Tibial artery (tissue), 4 donors: ENCODE results near the gene SFTA2.
A peak's percentile ranks its signal among the peaks of the same experiment; 100 is the strongest.

Source experiments
- DNase-seq, 2 donors: peaks; one replicate each; pipeline ENCODE4 v3.0.0-alpha.2; 2019
- H3K27ac ChIP-seq, 2 donors: fragments of 200-600 bp; sonication (generic) in 1 of 2; 1 replicate in 1 of 2; 2 replicates in 1 of 2; pipeline ENCODE4 v1.5.1; 2018 to 2019; ENCODE audit warnings: mild to moderate bottlenecking in 1 of 2
- H3K27me3 ChIP-seq, 2 donors: fragments of 200-600 bp; sonication (generic) in 1 of 2; one replicate each; pipeline versions ENCODE4 v1.5.1 to v1.6.0; 2016 to 2019
- H3K36me3 ChIP-seq, 3 donors: fragments of 200-600 bp; sonication (generic) in 2 of 3; one replicate each; pipeline ENCODE4 v1.5.1; 2016 to 2019; ENCODE audit warnings: mild to moderate bottlenecking in 2 of 3
- H3K4me1 ChIP-seq, 4 donors: fragments of 200-600 bp; sonication (generic) in 2 of 4; 1 replicate in 3 of 4; 2 replicates in 1 of 4; pipeline ENCODE4 v1.5.1; 2016 to 2019
- H3K4me3 ChIP-seq, 2 donors: fragments of 200-600 bp; sonication (generic) in 1 of 2; 1 replicate in 1 of 2; 2 replicates in 1 of 2; pipeline ENCODE4 v1.5.1; 2018 to 2019; ENCODE audit warnings: mild to moderate bottlenecking in 2 of 2
- H3K9me3 ChIP-seq, 3 donors: fragments of 200-600 bp; sonication (generic) in 1 of 3; one replicate each; pipeline ENCODE4 v1.5.1; 2016 to 2019
- CTCF ChIP-seq, 2 experiments: fragments of 200-600 bp in 1 of 2; fragments of 450-650 bp in 1 of 2; IDR thresholded peaks; one replicate each; pipeline ENCODE4 v1.5.1; 2017 to 2019; ENCODE audit warnings: antibody characterized with exemption in 2 of 2, mild to moderate bottlenecking in 1 of 2, moderate library complexity in 1 of 2
- intact Hi-C: fragments of 100-400 bp; cut with DNase I; formaldehyde crosslinking; loops from one replicate; pipeline ENCODE4 v1.15.0; 2023; ENCODE audit warnings: low total_unique reads

SFTA2 gene

GRCh38 chr6:30962716-30963115 is 30.7 kb upstream of the SFTA2 start:
- no peak overlapping the region for H3K27ac ChIP-seq
- intact Hi-C loops = no loop called here
- no peak for DNase-seq
- peaks cover 0 to 12% of the 10 kb centered on the region in 2 donors for H3K27me3 ChIP-seq
- H3K36me3 ChIP-seq = no peaks in the 10 kb centered on the region
- H3K4me3 ChIP-seq = no peak overlapping the region
- H3K4me1 ChIP-seq = no peaks in the 10 kb centered on the region
- no peak for TF ChIP-seq CTCF (IDR thresholded peaks at IDR 0.05)
- no peaks in the 10 kb centered on the region for H3K9me3 ChIP-seq

- H3K27ac ChIP-seq = no peak overlapping the region
- intact Hi-C loops = no loop called here
- TF ChIP-seq CTCF (IDR thresholded peaks at IDR 0.05) = no peak
- no peaks in the 10 kb centered on the region for H3K36me3 ChIP-seq
- H3K4me1 ChIP-seq = peaks cover 0 to under 1% (median 0%) of the 10 kb centered on the region in 4 donors
- peaks cover 0 to 16% of the 10 kb centered on the region in 2 donors for H3K27me3 ChIP-seq
- no peak overlapping the region for H3K4me3 ChIP-seq
- H3K9me3 ChIP-seq = no peaks in the 10 kb centered on the region
- DNase-seq = no peak
These were observed 29.1 kb upstream of the SFTA2 start for GRCh38 chr6:30960907-30961673.

- H3K9me3 ChIP-seq = no peaks in the 10 kb centered on the region
- peaks cover 0 to 33% of the 10 kb centered on the region in 2 donors for H3K27me3 ChIP-seq
- TF ChIP-seq CTCF (IDR thresholded peaks at IDR 0.05) = no peak
- H3K36me3 ChIP-seq = no peaks in the 10 kb centered on the region
- no peak overlapping the region for H3K4me3 ChIP-seq
- intact Hi-C loops = no loop called here
- H3K27ac ChIP-seq = no peak overlapping the region
- peaks cover 0 to 11% (median 5%) of the 10 kb centered on the region in 4 donors for H3K4me1 ChIP-seq
- no peak for DNase-seq
These were observed 25.7 kb upstream of the SFTA2 start for GRCh38 chr6:30957716-30958115.

- no peak for TF ChIP-seq CTCF (IDR thresholded peaks at IDR 0.05)
- intact Hi-C loops = no loop called here
- H3K27me3 ChIP-seq = peaks cover 0 to 44% of the 10 kb centered on the region in 2 donors
- H3K27ac ChIP-seq = no peak overlapping the region
- H3K4me3 ChIP-seq = peak overlapping the region; percentile 34 to 46
- peak; percentile 46 to 70 for DNase-seq
- no peaks in the 10 kb centered on the region for H3K36me3 ChIP-seq
- peaks cover 0 to 11% (median 5%) of the 10 kb centered on the region in 4 donors for H3K4me1 ChIP-seq
- H3K9me3 ChIP-seq = no peaks in the 10 kb centered on the region
These were observed 23.5 kb upstream of the SFTA2 start for GRCh38 chr6:30955367-30956042.

- H3K27ac ChIP-seq = no peak overlapping the region
- intact Hi-C loops = no loop called here
- H3K4me1 ChIP-seq = peaks cover 0 to 11% (median 5%) of the 10 kb centered on the region in 4 donors
- H3K36me3 ChIP-seq = no peaks in the 10 kb centered on the region
- no peak for TF ChIP-seq CTCF (IDR thresholded peaks at IDR 0.05)
- no peaks in the 10 kb centered on the region for H3K9me3 ChIP-seq
- DNase-seq = no peak
- peaks cover 0 to 44% of the 10 kb centered on the region in 2 donors for H3K27me3 ChIP-seq
- peak overlapping the region; percentile 34 to 46 for H3K4me3 ChIP-seq
These were observed 22.8 kb upstream of the SFTA2 start for GRCh38 chr6:30954631-30955366.
